PC-3 (cell line): ENCODE measurements around the gene HILPDA. TPM values are rescaled to one million over a fixed set of nuclear protein-coding genes. Genes with fewer than 3 reads are reported as not detected.

Experiments used
- ATAC-seq: fragments of 200-7000 bp; cut with Tn5 transposase; 2 replicates; pipeline ENCODE4 v1.9.1; 2020; ENCODE audit warnings: mild to moderate bottlenecking, moderate library complexity
- BruUV-seq: library from RNA; stranded (reverse); fragments of 400-500 nt; replicated peaks from 2 replicates; lab custom pipeline; 2021; lab: Mats Ljungman, UMichigan
- CTCF ChIA-PET: fragments of 300-600 bp; sonication (Branson Sonifier 250); formaldehyde crosslinking; loops from one replicate; lab custom pipeline; 2022; ENCODE audit warnings: antibody characterized with exemption; lab: Charles Lee
- POLR2A ChIA-PET: fragments of 300-600 bp; sonication (Branson Sonifier 250); formaldehyde crosslinking; loops from one replicate; lab custom pipeline; 2022; ENCODE audit warnings: antibody characterized with exemption; ENCODE audit not compliant: unreplicated experiment; lab: Charles Lee
- DNase-seq: peaks from one replicate; pipeline ENCODE4 v3.0.0-alpha.2; 2015
- H2AFZ ChIP-seq: fragments of 300-600 bp; sonication (generic); 2 replicates; pipeline ENCODE4 v1.6.0; 2016; ENCODE audit warnings: antibody characterized with exemption, low read length
- H3F3A ChIP-seq: fragments of 300-600 bp; sonication (generic); one replicate; pipeline ENCODE4 v1.6.0; 2017; ENCODE audit warnings: antibody characterized with exemption, low read length, control low read depth, mild to moderate bottlenecking; ENCODE audit not compliant: unreplicated experiment
- H3K27ac ChIP-seq: fragments of 300-600 bp; sonication (generic); 2 replicates; pipeline ENCODE4 v1.5.1; 2016; ENCODE audit warnings: mild to moderate bottlenecking, low read length
- H3K27me3 ChIP-seq: fragments of 300-600 bp; sonication (generic); 2 replicates; pipeline ENCODE4 v1.6.1; 2016; ENCODE audit warnings: low read length, mixed read lengths
- H3K36me3 ChIP-seq: fragments of 300-600 bp; sonication (generic); 2 replicates; pipeline ENCODE4 v1.6.1; 2016; ENCODE audit warnings: low read depth, mixed run types, low read length, mixed read lengths
- H3K4me1 ChIP-seq: fragments of 300-600 bp; sonication (generic); 2 replicates; pipeline ENCODE4 v1.5.1; 2016; ENCODE audit warnings: low read length; ENCODE audit not compliant: insufficient read depth
- H3K4me2 ChIP-seq: fragments of 300-600 bp; sonication (generic); 2 replicates; pipeline ENCODE4 v1.6.0; 2016; ENCODE audit warnings: low read length
- H3K4me3 ChIP-seq: fragments of 300-600 bp; sonication (generic); 2 replicates; pipeline ENCODE4 v1.5.1; 2016; ENCODE audit warnings: mild to moderate bottlenecking, low read length, mixed read lengths
- H3K79me2 ChIP-seq: fragments of 300-600 bp; sonication (generic); 2 replicates; pipeline ENCODE4 v1.6.1; 2017; ENCODE audit warnings: low read length, mixed read lengths
- H3K9ac ChIP-seq: fragments of 300-600 bp; sonication (generic); 2 replicates; pipeline ENCODE4 v1.6.0; 2016; ENCODE audit warnings: mild to moderate bottlenecking, low read length
- H3K9me2 ChIP-seq: fragments of 300-600 bp; sonication (generic); replicated peaks from 2 replicates; pipeline ENCODE4 v1.6.1; 2016; ENCODE audit warnings: mixed run types, low read length, mixed read lengths
- H3K9me3 ChIP-seq: fragments of 300-600 bp; sonication (generic); 2 replicates; pipeline ENCODE4 v1.6.1; 2016; ENCODE audit warnings: low read length, mixed read lengths
- H4K20me1 ChIP-seq: fragments of 300-600 bp; sonication (generic); 2 replicates; pipeline ENCODE4 v1.6.1; 2016; ENCODE audit warnings: low read length, mixed read lengths
- EZH2 ChIP-seq: fragments of 300-600 bp; sonication (generic); IDR thresholded peaks from one replicate; pipeline ENCODE4 v1.6.1; 2017; ENCODE audit warnings: antibody characterized with exemption, mild to moderate bottlenecking, low read length; ENCODE audit not compliant: unreplicated experiment
- EZH2phosphoT487 ChIP-seq: fragments of 300-600 bp; sonication (generic); IDR thresholded peaks from 2 replicates; pipeline ENCODE4 v1.6.1; 2018; ENCODE audit warnings: mild to moderate bottlenecking, antibody characterized with exemption, low read length, borderline replicate concordance
- intact Hi-C: fragments of 100-400 bp; cut with micrococcal nuclease; formaldehyde crosslinking; loops from 2 replicates; pipeline ENCODE4 v1.9.0; 2023
- total RNA-seq: library from RNA; depleted of rRNA; stranded (reverse); fragments of >200 nt; gene quantifications from 2 replicates; pipeline ENCODE4 v1.2.3, GENCODE V29; 2014
- TF ChIP-seq, protein P1 (sequence below): fragments of 300-600 bp; sonication (generic); conservative IDR thresholded peaks from 2 replicates; pipeline ENCODE4 v1.5.1; 2017; ENCODE audit warnings: antibody characterized with exemption, low read depth, mild to moderate bottlenecking, low read length

HILPDA gene
- total RNA-seq, 1 experiment from 2014 or later = 29.1 TPM

DNA sequence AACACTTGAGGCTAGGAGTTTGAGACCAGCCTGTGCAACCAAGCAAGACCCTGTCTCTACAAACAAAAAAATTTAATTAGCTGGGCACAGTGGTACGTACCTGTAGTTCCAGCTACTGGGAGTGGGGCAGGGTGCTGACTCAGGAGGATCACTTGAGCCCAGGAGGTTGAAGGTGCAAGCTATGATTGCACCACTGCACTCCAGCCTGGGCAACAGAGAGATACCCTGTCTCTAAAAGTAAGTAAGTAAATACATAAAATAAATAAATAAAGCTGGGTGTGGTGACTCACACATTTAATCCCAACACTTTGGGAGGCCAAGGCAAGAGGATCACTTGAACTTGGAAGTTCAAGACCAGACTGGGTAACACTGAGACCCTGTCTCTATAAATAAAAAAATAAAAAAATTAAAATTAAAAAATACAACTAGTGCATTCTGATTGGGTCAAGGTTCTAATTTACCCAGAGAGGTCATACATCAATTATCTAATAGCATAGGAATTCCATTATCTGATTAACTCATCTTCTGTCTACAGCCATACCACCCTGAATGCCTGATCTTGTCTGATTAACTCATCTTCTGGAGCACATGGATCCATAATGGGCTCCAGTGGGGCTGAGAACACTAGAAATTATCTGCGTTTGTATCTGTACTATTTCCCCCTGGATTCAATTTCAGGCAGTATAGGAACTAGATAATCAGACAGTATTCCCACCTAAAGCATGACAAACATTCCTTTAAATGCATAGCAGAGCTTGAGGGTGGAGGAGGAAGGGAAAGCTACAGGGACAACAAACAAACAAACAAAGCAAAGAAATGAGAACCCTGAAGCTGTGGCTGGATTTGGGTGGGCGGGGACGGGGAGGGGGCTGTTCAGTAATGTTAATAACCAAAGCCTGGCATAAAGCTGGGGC lies 21.0 kb upstream of the HILPDA start:
- TF ChIP-seq, protein P1, sequence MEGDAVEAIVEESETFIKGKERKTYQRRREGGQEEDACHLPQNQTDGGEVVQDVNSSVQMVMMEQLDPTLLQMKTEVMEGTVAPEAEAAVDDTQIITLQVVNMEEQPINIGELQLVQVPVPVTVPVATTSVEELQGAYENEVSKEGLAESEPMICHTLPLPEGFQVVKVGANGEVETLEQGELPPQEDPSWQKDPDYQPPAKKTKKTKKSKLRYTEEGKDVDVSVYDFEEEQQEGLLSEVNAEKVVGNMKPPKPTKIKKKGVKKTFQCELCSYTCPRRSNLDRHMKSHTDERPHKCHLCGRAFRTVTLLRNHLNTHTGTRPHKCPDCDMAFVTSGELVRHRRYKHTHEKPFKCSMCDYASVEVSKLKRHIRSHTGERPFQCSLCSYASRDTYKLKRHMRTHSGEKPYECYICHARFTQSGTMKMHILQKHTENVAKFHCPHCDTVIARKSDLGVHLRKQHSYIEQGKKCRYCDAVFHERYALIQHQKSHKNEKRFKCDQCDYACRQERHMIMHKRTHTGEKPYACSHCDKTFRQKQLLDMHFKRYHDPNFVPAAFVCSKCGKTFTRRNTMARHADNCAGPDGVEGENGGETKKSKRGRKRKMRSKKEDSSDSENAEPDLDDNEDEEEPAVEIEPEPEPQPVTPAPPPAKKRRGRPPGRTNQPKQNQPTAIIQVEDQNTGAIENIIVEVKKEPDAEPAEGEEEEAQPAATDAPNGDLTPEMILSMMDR = no peak
- no peak for TF ChIP-seq EZH2
- no peak for TF ChIP-seq EZH2phosphoT487
- Histone ChIP-seq H3K9ac (no peak overlapping the region), H3K36me3 (no peaks in the 10 kb centered on the region), H3K4me1 (peaks cover 15% of the 10 kb centered on the region; the same call in 1 of the 2 replicates), H3K9me3 (no peaks in the 10 kb centered on the region), H3K4me3 (no peak overlapping the region), H3K9me2 (no peaks in the 10 kb centered on the region), H4K20me1 (no peaks in the 10 kb centered on the region), H3K4me2 (no peak overlapping the region), H3K27me3 (no peaks in the 10 kb centered on the region), H3K79me2 (no peaks in the 10 kb centered on the region), H3K27ac (no peak overlapping the region), H2AFZ (no peak overlapping the region; the same call in 1 of the 2 replicates), H3F3A (no peaks in the 10 kb centered on the region)
- BruUV-seq = no TSS peak
- DNase-seq (peak; percentile 22), ATAC-seq (peak; percentile 11; the same call in 1 of the 2 replicates)
- intact Hi-C loops = no loop called here
- ChIA-PET POLR2A (no interaction called here), CTCF (interaction anchor here (0.6 to 1.3 kb wide), 3 partner anchors 10 to 26 kb away, joined by 4 to 8 read pairs (median 6); no protein-coding TSS in a partner anchor)

GRCh38 chr7:128435327-128435686 lies 20.4 kb upstream of the HILPDA start:
- H3F3A ChIP-seq = no peaks in the 10 kb centered on the region
- intact Hi-C loops = no loop called here
- H3K9me2 ChIP-seq = no peaks in the 10 kb centered on the region
- H3K27me3 ChIP-seq = no peaks in the 10 kb centered on the region
- ATAC-seq (peak; percentile 20; the same call in 1 of the 2 replicates), DNase-seq (no peak)
- no peaks in the 10 kb centered on the region for H3K36me3 ChIP-seq
- ChIA-PET POLR2A (no interaction called here), CTCF (interaction anchor here (0.9 to 1.3 kb wide), 2 partner anchors 24 to 26 kb away, joined by 4 to 8 read pairs; no protein-coding TSS in a partner anchor)
- no peak overlapping the region for H3K9ac ChIP-seq
- peaks cover 15% of the 10 kb centered on the region; the same call in 1 of the 2 replicates for H3K4me1 ChIP-seq
- no peak overlapping the region for H2AFZ ChIP-seq
- no TSS peak for BruUV-seq
- no peak overlapping the region for H3K27ac ChIP-seq
- H3K4me2 ChIP-seq = no peak overlapping the region
- H3K9me3 ChIP-seq = no peaks in the 10 kb centered on the region
- H3K4me3 ChIP-seq = no peak overlapping the region
- H4K20me1 ChIP-seq = no peaks in the 10 kb centered on the region
- no peaks in the 10 kb centered on the region for H3K79me2 ChIP-seq
- no peak for TF ChIP-seq EZH2phosphoT487
- TF ChIP-seq, protein P1 = no peak
- no peak for TF ChIP-seq EZH2
